HepG2 (cell line): ENCODE measurements around the gene TST. TPM values are rescaled to one million over a fixed set of nuclear protein-coding genes. Genes with fewer than 3 reads are reported as not detected.

Experiments used
- CBX2 ChIP-seq, 2 experiments: fragments of 200-600 bp in 1 of 2; sonication (generic); formaldehyde crosslinking in 1 of 2; IDR thresholded peaks; 2 replicates each; pipeline versions ENCODE4 v1.7.0 to v1.8.1; 2018 to 2022; ENCODE audit warnings: low read depth in 2 of 2, low read length in 1 of 2, mild to moderate bottlenecking in 1 of 2, missing genetic modification reagents in 1 of 2
- FOSL2 ChIP-seq: sonication (generic); formaldehyde crosslinking; IDR thresholded peaks from 2 replicates; pipeline ENCODE4 v1.4.0; 2020; ENCODE audit warnings: missing genetic modification reagents
- FOXA3 ChIP-seq: IDR thresholded peaks from 2 replicates; pipeline ENCODE4 v1.6.1; 2016; ENCODE audit warnings: missing genetic modification reagents, missing compliant biosample characterization
- GTF2F1 ChIP-seq: fragments of 150-350 bp; IDR thresholded peaks from 2 replicates; pipeline ENCODE4 v1.6.1; 2014; ENCODE audit warnings: low read length
- KDM2A ChIP-seq: sonication (generic); formaldehyde crosslinking; IDR thresholded peaks from 2 replicates; pipeline ENCODE4 v1.4.0; 2020; ENCODE audit warnings: low read depth, missing genetic modification reagents, borderline replicate concordance
- MAFG ChIP-seq: sonication (generic); formaldehyde crosslinking; IDR thresholded peaks from 2 replicates; pipeline ENCODE4 v1.5.1; 2020; ENCODE audit warnings: mild to moderate bottlenecking, missing genetic modification reagents
- MED8 ChIP-seq: sonication (generic); formaldehyde crosslinking; IDR thresholded peaks from 2 replicates; pipeline ENCODE4 v1.8.1; 2023; ENCODE audit warnings: mild to moderate bottlenecking, missing genetic modification reagents; ENCODE audit not compliant: insufficient replicate concordance
- NFYC ChIP-seq: IDR thresholded peaks from 2 replicates; pipeline ENCODE4 v1.6.1; 2016; ENCODE audit warnings: missing genetic modification reagents, missing compliant biosample characterization
- NR2C2 ChIP-seq: sonication (generic); formaldehyde crosslinking; IDR thresholded peaks from 2 replicates; pipeline ENCODE4 v1.4.0; 2020; ENCODE audit warnings: missing genetic modification reagents, mild to moderate bottlenecking, moderate library complexity, borderline replicate concordance
- ZBTB1 ChIP-seq: sonication (generic); formaldehyde crosslinking; IDR thresholded peaks from 2 replicates; pipeline ENCODE4 v1.4.0; 2020; ENCODE audit warnings: missing genetic modification reagents, borderline replicate concordance
- ZC3H13 ChIP-seq: sonication (generic); formaldehyde crosslinking; IDR thresholded peaks from 2 replicates; pipeline ENCODE4 v1.8.1; 2023; ENCODE audit warnings: mild to moderate bottlenecking, missing genetic modification reagents, moderate library complexity
- ZNF383 ChIP-seq: sonication (generic); formaldehyde crosslinking; IDR thresholded peaks from 2 replicates; pipeline ENCODE4 v1.4.0; 2020; ENCODE audit warnings: missing genetic modification reagents, mild to moderate bottlenecking, borderline replicate concordance
- ZNF589 ChIP-seq: sonication (generic); formaldehyde crosslinking; conservative IDR thresholded peaks from 2 replicates; pipeline ENCODE4 v1.8.0; 2022; ENCODE audit warnings: mild to moderate bottlenecking, moderate library complexity, missing genetic modification reagents
- ZNF891 ChIP-seq: sonication (generic); formaldehyde crosslinking; IDR thresholded peaks from 2 replicates; pipeline ENCODE4 v1.5.0; 2020; ENCODE audit warnings: mild to moderate bottlenecking, missing genetic modification reagents
- polyA plus RNA-seq, 8 experiments: library from polyadenylated mRNA; depleted of rRNA in 3 of 8; stranded (reverse) in 7 of 8; unstranded in 1 of 8; fragments of >200 nt; fragmentation: Illumina TruSeq in 4 of 8; extraction: Trizol in 4 of 8; gene quantifications; 2 replicates each; pipeline versions ENCODE4 v1.2.1 to v1.2.3, GENCODE V29; 2011 to 2016; ENCODE audit warnings: low read depth in 4 of 8, missing spikeins in 1 of 8, mixed read lengths in 1 of 8; ENCODE audit not compliant: insufficient read depth in 1 of 8
- total RNA-seq, 5 experiments: library from RNA; depleted of rRNA; stranded (reverse); fragments of >200 nt; fragmentation: Illumina TruSeq; extraction: Trizol; gene quantifications; 2 replicates each; pipeline ENCODE4 v1.2.3, GENCODE V29; 2016; ENCODE audit warnings: low read depth in 1 of 5
- TF ChIP-seq, protein P1 (sequence below): sonication (generic); formaldehyde crosslinking; IDR thresholded peaks from 2 replicates; pipeline ENCODE4 v1.4.0; 2020; ENCODE audit warnings: missing genetic modification reagents
- TF ChIP-seq, protein P2 (sequence below): IDR thresholded peaks from 2 replicates; pipeline ENCODE4 v1.6.1; 2016; ENCODE audit warnings: missing genetic modification reagents, missing compliant biosample characterization
- TF ChIP-seq, protein P3 (sequence below): sonication (generic); formaldehyde crosslinking; IDR thresholded peaks from 2 replicates; pipeline ENCODE4 v1.5.1; 2020; ENCODE audit warnings: missing genetic modification reagents, mild to moderate bottlenecking, borderline replicate concordance
- TF ChIP-seq, protein P4 (sequence below): sonication (generic); formaldehyde crosslinking; IDR thresholded peaks from 2 replicates; pipeline ENCODE4 v1.4.0; 2020; ENCODE audit warnings: missing genetic modification reagents
- TF ChIP-seq, protein P5 (sequence below): sonication (generic); formaldehyde crosslinking; conservative IDR thresholded peaks from 2 replicates; pipeline ENCODE4 v1.8.0; 2022; ENCODE audit warnings: low read depth, missing genetic modification reagents
- TF ChIP-seq, protein P6 (sequence below): IDR thresholded peaks from 2 replicates; pipeline ENCODE4 v1.6.1; 2016; ENCODE audit warnings: missing biosample characterization, missing genetic modification reagents, low read depth

Gene TST
- total and polyA plus RNA-seq, 2 of the 13 experiments (the other 11 are each of a cell fraction or from before 2014, with no cell fraction given) = 44.6 to 63.6 TPM

DNA sequence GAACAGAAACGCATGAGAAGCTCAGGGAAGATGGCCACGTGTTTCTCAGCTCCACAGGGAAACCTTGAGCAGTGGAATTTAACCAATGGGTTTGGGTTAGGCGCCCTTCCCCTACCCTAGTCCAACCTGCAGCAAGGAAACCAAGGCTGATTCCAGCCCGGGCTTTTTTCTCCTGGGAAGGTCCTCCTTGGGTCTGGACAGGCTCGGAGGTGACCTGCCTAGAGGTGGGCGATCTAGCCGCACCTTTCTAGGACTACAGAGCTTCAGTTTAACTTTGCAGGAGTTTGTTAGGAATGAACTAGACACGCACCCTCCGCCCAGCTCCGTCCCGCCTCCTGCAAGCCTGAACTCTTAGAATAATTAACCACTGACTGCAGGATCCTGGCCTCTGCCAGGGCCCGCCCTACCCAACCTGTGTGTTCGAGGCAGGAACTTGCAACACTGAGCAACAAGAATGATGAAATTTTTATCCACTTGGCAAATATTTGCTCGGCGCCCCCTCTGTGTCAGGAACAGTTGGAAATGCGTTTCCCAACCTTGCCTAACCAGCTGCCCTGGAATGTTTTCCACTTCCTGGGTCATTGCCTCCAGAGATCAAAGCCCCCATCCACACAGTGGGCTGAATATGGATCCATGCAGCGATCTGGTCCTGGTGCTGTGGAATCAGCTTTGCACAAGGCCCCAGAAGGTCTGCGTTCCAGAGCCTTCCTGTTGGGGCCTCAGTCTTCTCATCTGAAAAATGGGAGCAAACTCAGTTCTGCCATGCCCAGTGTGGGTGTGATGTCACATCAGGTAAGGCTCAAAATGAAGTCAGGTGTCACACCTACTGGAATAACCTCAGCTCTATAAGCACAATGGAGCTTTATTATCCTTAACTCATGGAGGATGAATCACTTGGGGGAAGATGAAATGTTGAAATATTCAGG lies 13.6 kb upstream of the TST start (continued):
- TF ChIP-seq, protein P1, sequence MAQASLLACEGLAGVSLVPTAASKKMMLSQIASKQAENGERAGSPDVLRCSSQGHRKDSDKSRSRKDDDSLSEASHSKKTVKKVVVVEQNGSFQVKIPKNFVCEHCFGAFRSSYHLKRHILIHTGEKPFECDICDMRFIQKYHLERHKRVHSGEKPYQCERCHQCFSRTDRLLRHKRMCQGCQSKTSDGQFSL (CRISPR knock-in tag) = 0 out of 2 replicates have a peak, but pooled peaks have one; percentile 8
- TF ChIP-seq CBX2 (IDR thresholded peaks at IDR 0.05; ENCODE audit: low read depth, low read length) = no peak
- TF ChIP-seq CBX2 (CRISPR knock-in tag; IDR thresholded peaks at IDR 0.05; ENCODE audit: low read depth) = no peak
- TF ChIP-seq ZBTB1 = no peak
- TF ChIP-seq, protein P2, sequence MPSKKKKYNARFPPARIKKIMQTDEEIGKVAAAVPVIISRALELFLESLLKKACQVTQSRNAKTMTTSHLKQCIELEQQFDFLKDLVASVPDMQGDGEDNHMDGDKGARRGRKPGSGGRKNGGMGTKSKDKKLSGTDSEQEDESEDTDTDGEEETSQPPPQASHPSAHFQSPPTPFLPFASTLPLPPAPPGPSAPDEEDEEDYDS (CRISPR knock-in tag) = peak; percentile 90
- TF ChIP-seq GTF2F1 = peak; percentile 47; the same call in 1 of the 2 replicates
- no peak for TF ChIP-seq MAFG
- TF ChIP-seq NR2C2 = peak; percentile 96
- TF ChIP-seq NFYC = peak; percentile 12; the same call in 1 of the 2 replicates
- TF ChIP-seq, protein P3, sequence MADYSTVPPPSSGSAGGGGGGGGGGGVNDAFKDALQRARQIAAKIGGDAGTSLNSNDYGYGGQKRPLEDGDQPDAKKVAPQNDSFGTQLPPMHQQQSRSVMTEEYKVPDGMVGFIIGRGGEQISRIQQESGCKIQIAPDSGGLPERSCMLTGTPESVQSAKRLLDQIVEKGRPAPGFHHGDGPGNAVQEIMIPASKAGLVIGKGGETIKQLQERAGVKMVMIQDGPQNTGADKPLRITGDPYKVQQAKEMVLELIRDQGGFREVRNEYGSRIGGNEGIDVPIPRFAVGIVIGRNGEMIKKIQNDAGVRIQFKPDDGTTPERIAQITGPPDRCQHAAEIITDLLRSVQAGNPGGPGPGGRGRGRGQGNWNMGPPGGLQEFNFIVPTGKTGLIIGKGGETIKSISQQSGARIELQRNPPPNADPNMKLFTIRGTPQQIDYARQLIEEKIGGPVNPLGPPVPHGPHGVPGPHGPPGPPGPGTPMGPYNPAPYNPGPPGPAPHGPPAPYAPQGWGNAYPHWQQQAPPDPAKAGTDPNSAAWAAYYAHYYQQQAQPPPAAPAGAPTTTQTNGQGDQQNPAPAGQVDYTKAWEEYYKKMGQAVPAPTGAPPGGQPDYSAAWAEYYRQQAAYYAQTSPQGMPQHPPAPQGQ (CRISPR knock-in tag) = no peak
- peak; percentile 49 for TF ChIP-seq ZNF891 (CRISPR knock-in tag)
- peak; percentile 99 for TF ChIP-seq FOXA3 (CRISPR knock-in tag)
- no peak for TF ChIP-seq ZNF383 (CRISPR knock-in tag)
- TF ChIP-seq, protein P4, sequence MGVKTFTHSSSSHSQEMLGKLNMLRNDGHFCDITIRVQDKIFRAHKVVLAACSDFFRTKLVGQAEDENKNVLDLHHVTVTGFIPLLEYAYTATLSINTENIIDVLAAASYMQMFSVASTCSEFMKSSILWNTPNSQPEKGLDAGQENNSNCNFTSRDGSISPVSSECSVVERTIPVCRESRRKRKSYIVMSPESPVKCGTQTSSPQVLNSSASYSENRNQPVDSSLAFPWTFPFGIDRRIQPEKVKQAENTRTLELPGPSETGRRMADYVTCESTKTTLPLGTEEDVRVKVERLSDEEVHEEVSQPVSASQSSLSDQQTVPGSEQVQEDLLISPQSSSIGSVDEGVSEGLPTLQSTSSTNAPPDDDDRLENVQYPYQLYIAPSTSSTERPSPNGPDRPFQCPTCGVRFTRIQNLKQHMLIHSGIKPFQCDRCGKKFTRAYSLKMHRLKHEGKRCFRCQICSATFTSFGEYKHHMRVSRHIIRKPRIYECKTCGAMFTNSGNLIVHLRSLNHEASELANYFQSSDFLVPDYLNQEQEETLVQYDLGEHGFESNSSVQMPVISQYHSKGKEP = no peak
- TF ChIP-seq ZC3H13 (CRISPR knock-in tag) = peak; percentile 60; the same call in 1 of the 2 replicates
- TF ChIP-seq, protein P5, sequence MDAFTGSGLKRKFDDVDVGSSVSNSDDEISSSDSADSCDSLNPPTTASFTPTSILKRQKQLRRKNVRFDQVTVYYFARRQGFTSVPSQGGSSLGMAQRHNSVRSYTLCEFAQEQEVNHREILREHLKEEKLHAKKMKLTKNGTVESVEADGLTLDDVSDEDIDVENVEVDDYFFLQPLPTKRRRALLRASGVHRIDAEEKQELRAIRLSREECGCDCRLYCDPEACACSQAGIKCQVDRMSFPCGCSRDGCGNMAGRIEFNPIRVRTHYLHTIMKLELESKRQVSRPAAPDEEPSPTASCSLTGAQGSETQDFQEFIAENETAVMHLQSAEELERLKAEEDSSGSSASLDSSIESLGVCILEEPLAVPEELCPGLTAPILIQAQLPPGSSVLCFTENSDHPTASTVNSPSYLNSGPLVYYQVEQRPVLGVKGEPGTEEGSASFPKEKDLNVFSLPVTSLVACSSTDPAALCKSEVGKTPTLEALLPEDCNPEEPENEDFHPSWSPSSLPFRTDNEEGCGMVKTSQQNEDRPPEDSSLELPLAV (CRISPR knock-in tag) = no peak
- TF ChIP-seq MED8 (CRISPR knock-in tag) = peak; percentile 100
- TF ChIP-seq ZNF589 (CRISPR knock-in tag) = peak; percentile 76
- TF ChIP-seq FOSL2 (CRISPR knock-in tag) = peak; percentile 86
- TF ChIP-seq, protein P6, sequence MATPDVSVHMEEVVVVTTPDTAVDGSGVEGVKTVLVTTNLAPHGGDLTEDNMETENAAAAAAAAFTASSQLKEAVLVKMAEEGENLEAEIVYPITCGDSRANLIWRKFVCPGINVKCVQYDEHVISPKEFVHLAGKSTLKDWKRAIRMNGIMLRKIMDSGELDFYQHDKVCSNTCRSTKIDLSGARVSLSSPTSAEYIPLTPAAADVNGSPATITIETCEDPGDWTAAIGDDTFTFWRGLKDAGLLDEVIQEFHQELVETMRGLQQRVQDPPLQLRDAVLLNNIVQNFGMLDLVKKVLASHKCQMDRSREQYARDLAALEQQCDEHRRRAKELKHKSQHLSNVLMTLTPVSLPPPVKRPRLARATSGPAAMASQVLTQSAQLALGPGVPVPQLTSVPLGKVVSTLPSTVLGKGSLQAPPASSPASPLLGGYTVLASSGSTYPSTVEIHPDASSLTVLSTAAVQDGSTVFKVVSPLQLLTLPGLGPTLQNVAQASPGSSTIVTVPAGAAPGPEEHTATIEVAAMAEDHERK (CRISPR knock-in tag) = 0 out of 2 replicates have a peak, but pooled peaks have one; percentile 26
- TF ChIP-seq KDM2A (CRISPR knock-in tag) = peak; percentile 71
